Frontal cortex (tissue), 4 donors: ENCODE data around the gene RASA3. TPM values are rescaled to one million over a fixed set of nuclear protein-coding genes. Genes with fewer than 3 reads are reported as not detected.

Experiments used
- DNase-seq, 2 donors: peaks; one replicate each; pipeline ENCODE4 v3.0.0; 2012; ENCODE audit warnings: low spot score in 2 of 2
- FAIRE-seq: peaks from 2 replicates; lab custom pipeline; 2012; peaks lifted over from hg19 to GRCh38; lab: Jason Lieb, UNC
- total RNA-seq: library from RNA; depleted of rRNA; stranded (reverse); fragments of >200 nt; gene quantifications from one replicate; pipeline ENCODE4 v1.2.3, GENCODE V29; 2014
- donor health status: control.
- donor health status: control.
- donor health status: control.

The RASA3 gene
- total RNA-seq, 1 donor from 2014 or later, result 12.6 TPM

DNA sequence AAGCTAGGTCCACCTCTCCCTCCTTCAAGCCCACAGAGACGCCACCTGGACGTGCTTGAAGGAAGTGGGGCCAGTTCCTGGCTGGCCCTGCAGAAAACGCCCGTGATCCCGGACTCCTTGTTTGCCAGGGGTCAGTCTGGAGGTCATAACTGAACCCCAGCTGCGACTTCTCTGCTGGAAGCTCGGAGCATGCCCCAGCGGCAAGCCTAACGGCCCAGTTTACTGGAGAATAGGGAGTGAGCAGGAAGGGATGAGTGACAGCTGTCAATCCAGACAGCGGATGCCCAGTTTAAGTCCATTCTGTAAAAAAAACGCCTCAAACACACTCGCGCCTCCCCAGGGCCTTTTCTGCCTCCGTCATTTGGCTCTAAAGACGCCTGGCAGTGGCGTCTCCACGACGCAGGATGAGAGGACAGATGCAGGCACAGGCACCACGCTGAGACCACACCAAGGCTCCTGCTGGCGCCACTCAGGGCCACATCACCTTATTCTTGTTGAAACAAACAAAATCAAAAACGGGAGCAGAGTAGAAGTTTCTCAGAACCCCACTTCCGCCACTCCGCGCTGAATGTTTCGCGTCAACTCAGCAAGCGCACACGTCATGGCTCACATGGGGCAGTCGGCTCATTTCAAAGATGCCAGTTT, 57.6 kb downstream of the RASA3 start:
- FAIRE-seq (no peak), DNase-seq (no peak)

DNA sequence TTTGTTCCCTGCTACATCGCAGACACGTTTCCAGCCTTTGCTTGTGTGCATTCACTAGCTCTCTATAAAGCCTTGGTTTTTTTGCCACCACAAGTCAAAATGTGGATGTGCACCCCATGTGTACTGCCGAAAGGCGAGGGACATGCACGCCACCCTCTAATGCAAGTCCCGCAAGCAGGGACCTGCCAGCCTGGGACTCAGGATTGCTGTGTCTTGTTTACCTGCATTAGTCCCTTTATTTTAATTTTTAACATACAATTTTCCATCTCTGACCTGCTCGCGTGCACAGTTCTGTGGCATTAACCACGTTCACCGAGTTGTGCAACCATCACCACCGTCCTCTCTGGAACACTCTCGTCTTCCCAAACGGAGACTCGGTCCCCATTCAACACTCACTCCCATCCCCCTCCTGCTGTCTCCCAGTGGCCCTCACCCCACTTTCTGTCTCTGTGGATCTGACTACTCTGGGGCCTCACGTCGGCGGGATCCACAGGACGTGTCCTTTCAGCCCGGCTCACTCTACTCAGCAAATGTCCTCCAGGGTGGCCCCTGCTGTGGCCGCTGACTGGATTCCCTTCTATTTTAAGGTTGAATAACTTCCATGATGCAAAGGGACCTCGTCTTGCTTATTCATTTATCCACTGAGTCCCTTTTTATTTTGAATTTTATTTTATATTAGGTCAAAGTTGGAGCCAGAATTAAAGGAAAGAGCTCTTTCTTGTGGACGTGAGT, 58.4 kb downstream of the RASA3 start:
- DNase-seq (no peak), FAIRE-seq (no peak)

DNA sequence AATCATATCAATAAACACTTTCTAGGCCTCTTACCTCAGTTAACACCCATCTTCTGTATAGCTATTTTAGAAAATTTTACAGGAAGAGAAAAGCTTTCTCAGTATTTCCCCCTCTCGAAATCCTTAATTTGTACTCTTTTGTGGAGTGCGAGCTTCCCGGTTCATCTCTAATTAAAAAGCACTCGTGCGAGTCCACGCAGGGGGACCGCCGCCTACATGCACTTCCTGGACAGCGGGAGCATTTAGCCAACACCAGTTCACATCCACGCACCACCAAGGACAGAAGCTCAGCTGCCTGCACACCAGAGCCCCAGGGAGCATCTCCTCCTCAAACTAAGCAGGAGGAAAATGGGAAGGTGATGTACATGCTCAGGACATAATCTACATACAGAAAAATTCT, 60.0 kb downstream of the RASA3 start:
- DNase-seq (no peak), FAIRE-seq (no peak)

DNA sequence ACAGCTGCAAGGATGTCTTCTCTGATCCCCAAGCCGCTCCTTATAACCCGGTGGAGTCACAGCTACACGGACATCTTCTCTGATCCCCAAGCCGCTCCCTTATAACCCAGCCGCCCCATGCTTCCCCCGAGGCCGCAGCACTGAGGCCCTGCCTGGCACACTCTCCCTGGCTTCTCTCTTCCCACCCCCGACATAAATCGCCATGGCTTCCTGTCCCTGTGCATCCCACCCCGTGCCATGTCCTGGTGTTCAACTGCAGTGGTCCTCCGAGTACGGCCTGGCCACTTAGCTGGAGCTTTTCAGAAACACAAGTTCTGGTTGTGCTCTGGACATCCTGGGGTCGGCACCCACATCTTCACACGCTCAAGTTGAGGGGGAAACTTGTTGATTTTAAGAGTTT, 60.4 kb downstream of the RASA3 start:
- DNase-seq (no peak), FAIRE-seq (no peak)

DNA sequence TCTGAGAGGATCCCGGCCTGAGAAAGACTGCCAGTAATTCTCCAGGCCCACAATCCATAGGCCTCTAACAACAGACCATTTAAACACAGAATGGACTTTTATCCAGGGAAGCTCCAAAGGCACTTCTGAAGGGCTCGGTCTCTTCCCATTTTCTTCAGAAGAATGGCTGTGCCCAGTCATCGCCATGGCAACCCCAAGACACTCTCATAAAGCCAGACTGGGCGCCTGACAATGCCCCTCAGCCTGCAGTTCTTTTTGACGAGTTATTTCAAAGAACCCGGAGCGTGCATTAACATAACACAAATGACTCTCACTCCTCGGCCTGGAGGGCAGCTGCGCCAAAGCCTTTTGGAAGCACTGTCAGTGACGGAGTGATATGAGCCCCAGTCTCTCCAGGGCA, 61.0 kb downstream of the RASA3 start:
- FAIRE-seq, result no peak

DNA sequence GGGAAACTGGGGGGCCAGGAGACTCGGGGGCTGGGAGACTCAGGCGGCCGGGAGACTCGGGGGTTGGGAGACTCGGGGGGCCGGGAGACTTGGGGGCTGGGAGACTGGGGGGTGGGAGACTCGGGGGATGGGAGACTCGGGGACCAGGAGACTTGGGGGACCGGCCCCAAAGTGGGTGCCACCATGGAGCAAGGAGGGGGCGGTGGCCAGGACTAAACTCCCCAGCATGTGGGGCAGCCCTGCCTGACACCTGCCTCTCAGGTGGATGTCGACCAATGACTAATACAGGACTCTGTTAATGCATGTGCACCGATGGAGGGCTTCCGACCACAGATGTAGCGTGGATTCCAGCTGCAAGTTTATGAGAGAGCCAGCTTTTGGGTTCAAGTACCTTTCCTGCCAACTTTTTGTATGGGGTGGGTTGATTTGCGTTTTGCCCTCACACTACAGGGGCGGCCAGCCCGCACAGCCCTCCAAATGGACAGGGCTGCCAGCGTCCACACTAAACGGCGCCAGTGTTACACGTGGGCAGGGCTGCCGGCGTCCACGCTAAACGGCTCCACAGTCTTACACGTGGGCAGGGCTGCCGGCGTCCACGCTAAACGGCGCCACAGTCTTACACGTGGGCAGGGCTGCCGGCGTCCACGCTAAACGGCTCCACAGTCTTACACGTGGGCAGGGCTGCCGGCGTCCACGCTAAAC, 62.2 kb downstream of the RASA3 start:
- FAIRE-seq, result no peak
- no peak for DNase-seq

More for the DNA sequence above, 61.0 kb downstream of the RASA3 start:
- no peak for DNase-seq

DNA sequence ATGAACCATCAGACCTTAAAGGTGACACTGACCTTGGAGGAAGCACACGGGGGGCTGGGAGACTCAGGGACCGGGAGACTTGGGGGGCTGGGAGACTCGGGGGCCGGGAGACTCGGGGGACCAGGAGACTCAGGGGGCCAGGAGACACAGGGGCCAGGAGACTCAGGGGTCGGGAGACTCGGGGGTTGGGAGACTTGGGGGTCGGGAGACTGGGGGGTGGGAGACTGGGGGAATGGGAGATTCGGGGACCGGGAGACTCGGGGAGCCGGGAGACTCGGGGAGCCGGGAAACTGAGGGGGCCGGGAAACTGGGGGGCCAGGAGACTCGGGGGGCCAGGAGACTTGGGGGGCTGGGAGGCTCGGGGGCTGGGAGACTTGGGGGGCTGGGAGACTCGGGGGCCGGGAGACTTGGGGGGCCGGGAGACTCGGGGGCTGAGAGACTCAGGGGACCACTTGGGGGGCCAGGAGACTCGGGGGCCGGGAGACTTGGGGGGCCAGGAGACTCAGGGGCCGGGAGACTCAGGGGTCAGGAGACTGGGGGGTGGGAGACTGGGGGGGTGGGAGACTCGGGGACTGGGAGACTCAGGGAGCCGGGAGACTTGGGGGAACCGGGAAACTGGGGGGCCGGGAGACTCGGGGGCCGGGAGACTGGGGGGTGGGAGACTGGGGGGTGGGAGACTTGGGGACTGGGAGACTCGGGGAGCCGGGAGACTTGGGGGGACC, 62.9 kb downstream of the RASA3 start:
- no peak for DNase-seq
- no peak for FAIRE-seq

DNA sequence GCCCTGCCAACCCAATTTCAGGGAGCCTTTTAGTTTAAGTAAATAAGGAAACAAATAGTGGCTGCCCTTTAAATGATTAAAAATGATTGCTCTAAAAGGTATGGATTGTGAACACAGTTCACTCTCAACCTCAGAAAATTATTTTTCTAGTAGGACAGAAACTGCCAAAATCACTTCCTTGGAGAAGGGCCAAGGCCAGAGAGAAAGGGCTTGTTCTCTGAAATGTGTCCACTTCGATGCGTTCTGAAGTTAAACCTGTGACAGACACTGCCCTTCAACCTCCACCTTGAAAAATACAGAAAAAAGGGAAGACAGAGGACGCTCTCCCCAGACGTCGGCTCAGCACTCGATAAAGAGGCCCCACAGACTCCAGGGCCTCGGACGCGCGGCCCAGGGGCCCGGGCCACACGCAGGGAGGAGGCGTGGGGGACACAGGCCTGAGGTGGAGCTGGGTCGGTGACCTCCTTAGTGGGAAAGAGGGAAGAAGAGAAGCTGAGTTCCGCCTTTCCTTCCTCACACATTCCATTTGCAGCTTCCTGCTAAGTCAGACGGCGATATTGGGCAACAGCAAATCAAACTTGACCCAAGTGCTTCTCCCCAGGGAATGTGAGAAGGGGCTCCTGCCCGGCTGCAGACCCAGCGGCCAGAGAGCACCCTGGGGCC, 63.6 kb downstream of the RASA3 start:
- FAIRE-seq (no peak), DNase-seq (no peak)

DNA sequence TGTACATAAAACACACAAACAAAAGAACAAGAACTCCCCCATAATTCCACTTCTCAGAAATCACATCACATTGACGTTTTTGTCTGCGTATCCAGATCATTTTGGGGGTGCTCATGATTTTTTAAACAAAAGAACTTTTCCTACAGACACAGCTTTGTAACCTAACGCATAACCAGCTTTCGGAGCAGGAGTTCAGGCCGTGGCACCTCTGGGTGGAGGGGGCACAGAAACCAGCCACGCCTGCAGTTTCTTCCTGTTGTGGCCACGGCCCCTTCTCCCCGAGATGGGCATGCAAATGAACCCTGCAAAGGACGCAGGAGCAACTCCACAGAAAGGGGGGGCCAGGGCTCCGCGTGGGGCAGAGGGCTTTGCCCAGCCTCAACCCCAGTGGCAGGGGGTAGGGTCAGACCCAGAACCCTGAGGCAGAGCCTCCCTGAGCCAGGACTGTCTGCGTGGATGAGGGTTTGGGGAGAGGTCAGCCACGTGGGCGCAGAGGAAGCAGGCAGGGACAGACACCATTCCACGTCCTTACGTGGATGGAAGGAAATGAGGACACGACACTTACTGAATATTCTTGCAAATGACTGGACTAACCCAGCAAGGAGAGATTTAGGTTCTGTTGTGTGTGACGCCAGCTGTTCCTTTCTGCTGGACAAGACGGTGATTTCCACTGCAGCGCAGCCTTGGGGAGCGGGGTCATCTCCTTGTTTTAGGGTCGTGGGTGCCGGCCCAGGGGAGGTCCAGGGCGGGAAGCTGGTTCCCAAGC, 64.4 kb downstream of the RASA3 start:
- no peak for DNase-seq
- no peak for FAIRE-seq

DNA sequence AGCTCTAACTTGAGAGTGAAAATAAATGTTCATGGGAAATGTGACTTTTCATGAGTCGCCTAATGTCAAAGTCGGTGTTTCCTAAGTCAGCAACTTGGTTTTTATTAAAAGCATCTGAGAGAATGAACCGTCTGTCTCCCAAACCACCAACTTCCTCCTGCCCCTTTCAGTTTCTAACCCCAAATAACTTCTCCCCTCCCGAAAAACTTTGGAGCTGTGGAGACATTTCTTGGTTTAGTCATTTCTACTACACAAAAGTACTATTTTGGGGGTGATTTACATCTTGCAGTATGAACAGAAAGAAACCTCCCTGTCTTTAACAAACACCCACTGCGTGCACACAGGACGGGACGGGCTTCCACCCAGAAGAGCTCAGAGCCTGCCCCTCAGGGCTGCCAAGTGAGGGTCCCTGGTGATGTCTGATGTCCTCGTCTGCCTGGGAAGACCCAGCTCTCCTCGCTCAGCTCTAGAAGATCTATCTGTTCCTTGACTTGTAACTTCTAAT, 65.0 kb downstream of the RASA3 start:
- DNase-seq, result no peak

DNA sequence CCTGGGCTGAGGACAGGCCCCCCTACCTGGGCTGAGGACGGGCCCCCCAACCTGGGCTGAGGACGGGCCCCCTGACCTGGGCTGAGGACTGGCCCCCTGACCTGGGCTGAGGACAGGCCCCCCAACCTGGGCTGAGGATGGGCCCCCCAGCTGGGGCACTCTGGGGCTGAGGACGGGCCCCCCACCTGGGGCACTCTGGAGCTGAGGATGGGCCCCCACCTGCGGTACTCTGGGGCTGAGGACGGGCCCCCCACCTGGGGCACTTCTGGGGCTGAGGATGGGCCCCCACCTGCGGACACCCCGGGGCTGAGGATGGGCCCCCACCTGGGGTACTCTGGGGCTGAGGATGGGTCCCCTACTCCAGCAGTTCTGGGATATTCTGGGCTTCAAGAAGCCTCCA, 65.5 kb downstream of the RASA3 start:
- no peak for FAIRE-seq
- no peak for DNase-seq

More for the DNA sequence above, 65.0 kb downstream of the RASA3 start:
- FAIRE-seq, result no peak

DNA sequence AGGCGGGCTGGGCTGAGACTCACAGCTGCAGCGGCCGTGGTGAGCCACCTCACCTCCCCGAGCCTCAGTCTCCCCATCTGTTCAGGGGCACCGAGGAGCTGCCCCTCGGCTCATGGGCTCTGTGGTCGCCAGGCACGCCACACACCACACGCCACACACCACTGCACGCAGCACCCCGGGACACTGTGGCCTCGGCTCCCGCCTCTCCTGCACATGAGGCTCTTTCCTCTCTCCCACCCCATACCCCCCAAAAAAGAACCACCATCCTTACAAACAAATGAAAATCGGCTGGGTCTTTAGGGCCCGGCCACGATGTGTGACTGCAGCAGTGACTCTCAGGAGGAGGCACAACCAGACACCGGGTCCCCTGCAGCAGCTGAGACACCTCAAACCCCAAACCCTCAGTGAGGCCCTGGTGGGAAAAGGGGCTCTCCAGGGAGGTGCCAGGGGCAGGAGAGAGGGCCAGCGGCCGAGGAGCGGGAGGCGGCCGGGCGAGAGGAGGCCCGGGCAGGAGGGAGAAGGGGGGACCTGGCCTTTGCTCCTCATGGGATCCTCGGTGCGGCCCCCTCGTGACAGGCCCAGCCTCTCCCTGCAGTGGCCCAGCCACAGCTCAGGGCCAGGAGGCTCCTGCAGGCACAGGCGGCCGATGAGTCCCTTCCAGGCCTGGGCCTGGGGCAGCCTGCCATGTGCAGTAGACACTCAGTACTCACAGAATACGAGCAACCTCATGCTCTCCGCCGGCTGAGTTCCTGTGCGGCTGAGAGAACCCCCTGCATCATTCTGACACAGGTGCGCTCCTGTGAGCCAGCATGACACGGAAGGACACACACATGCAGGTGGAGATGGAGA, 66.3 kb downstream of the RASA3 start:
- DNase-seq, result no peak
- no peak for FAIRE-seq

DNA sequence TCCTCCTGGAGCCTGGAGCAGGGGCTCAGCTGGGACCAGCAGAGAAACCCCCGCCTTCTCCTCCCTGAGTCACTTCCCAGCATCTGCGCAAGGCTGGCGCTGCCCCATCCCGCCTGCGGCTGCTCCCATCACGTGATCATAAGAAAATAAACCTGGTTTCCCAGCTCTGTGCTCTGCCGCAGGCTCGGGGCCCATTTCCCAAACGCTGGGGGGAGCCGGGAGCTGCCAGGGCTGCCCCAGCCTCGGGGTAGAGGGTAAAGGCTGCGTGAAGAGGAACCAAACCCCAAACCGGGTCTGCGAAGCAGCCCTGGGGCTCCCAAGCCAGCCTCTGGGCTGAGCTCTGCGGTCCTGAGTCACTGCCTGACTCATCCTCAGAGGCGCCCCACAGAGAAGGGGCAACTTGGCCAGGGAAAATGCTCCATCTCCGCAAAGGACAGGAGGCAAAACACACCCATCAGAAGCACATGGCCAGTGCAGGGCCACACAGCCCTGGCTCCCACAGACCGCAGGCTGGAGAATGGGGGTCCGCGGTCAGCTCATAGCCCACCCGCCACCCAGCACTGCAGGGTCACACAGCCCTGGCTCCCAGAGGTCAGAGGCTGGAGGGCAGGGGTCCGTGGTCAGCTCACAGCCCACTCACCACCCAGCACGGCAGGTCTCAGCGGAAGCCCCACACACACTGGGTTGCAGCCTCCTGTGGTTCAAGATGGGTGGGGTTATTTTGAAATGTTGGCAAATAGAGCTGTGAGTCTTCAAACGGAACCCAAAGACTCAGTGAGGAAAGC, 67.1 kb downstream of the RASA3 start:
- FAIRE-seq, result no peak
- peak; percentile 68 to 74 for DNase-seq

DNA sequence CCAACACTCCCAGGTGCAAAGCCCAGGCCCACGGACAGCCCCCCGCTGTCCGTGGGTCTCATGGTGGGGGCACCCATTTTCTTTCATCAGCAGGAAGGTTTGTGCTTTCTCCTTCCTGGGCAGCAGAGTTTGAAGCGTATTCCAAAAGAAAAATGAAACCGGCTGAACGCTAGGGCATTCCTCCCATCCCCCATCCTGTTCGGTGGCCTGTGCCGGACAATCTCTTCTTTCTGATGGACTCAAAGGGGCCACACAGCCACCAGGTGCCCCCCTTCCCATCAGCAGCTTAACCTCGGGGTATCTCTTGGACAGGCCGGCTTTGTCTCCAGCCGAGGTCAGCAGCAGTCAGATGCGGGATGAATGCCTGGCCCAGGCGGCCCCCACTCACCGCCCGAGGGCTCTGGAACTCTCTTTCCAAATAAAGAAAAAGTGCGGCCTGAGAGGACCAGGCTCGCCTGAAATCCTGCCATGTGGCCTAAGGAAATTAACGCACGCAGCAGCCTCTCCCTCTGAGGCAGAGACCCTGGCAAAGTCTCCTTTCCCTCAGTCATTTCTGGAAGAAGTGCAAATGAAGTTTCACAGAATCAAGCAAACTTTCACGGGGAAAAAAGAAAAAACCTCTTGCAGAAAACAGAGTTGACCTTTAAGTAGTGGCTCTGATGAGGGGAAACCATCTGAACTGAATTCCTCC, 67.8 kb downstream of the RASA3 start:
- DNase-seq (peak in 1 of 2 donors; percentile 62), FAIRE-seq (no peak)

DNA sequence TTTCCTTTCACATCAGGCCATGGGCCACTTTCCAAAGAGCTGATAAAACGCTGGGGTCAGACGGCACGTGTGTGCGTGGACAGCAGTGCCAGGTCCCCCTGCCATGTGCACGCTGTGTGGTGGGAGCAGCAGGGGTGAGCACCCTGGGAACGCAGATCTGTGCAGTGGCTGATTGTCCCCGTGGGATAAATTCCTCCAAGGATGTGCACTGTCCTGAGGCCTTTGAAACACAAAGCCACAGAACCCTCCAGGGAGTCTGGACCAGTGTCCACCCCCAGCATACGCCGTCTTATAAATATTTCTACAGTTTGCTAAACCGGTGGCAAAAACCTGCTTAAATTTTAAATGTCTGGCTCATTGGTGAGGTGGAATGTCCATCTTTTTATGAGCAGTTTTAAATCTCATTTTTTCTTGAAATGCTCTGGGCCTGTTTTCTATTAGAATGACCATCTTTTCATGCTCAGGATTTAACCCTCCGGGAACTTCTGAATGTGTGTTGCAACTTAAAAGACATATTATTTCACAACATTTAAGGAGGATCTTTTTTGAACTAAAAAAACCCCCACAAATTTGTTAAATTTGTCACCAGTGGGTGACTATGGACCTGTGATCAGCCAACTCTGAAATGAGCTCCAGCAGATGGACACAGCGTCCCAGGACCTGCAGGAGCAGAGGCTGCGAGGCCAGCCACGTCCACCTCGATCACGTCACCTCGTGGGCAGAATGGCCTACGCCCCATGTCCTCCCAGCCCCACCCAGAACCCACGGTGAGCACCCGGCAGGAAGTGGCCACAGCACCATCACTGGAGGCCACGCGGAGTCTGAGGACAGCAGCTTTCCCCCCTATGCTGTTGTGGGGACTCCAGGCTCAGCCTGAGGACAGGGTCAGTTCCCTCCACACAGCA, 68.6 kb downstream of the RASA3 start:
- no peak for FAIRE-seq
- DNase-seq, result no peak

DNA sequence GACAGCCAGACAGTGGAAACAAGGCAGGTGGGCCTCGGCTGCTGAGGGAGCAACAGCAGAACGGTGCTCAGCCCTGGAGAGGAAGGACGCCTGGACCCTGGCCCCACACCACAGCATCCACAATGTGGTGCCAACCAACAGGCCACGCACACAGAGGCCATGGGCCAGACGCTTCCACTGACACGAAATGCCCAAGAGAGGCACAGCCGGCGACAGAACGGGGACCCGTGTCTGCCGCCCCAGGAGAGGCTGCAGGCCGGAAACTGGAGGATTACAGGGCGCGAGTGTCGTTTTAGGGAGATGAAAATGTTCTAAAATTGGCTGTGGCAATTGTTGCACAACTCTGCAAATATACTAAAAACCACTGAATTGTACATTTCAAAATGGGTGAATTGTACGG, 69.7 kb downstream of the RASA3 start:
- DNase-seq (no peak), FAIRE-seq (no peak)
